Measurements from ENCODE around the gene CEPT1.
"Not testable (repeated sequence)": the region's sequence is repeated elsewhere in the genome, so short reads cannot be mapped to it uniquely, and the experiment has no call there.

CEPT1 gene

GRCh38 chr1:111139956-111140679 is at the start of gene CEPT1, which contains the start of gene DRAM2:
TSS of gene CEPT1 (plus strand) at chr1:111140223. CDS start at chr1:111147715, 7,492 bp downstream.
TSS of gene DRAM2 (minus strand) at chr1:111140093. CDS start at chr1:111131554, 8,539 bp downstream.
- DNase-seq (ENCODE audit: low spot score), result peak; percentile 94

DNA sequence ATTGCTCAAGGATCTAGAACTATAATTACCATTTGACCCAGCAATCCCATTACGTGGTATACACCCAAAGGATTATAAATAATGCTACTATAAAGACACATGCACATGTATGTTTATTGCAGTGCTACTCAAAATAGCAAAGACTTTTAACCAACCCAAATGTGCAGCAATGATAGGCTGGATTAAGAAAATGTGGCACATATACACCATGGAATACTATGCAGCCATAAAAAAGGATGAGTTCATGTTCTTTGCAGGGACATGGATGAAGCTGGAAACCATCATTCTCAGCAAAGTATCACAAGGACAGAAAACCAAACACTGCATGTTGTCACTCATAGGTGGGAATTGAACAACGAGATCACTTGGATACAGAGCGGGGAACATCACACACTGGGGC is 44.6 kb upstream of the CEPT1 start:
- not testable (repeated sequence) for DNase-seq (ENCODE audit: low spot score)

GRCh38 chr1:111097356-111098099 is 42.5 kb upstream of the CEPT1 start:
- peak; percentile 55 for DNase-seq (ENCODE audit: low spot score)

DNA sequence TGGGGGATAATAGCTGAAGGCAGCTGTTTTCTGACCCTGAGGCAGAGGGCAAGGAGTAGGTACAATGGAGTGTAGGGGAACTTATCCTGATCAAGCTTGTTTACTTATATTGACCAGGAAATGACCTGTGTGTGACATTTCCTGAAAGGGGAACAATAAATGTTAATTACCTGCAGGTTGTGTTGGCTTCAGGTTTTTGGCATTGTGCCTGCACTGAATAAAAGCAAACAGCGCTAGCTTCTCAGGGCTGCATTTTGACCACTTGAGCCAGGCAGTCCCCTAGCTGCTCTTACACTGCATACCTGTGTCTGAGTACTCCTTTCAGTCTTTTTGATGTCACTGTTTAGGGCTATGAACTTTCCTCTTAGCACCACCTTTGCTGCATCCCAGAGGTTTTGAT is 40.7 kb upstream of the CEPT1 start:
- DNase-seq (ENCODE audit: low spot score), result peak; percentile 2

- DNase-seq (ENCODE audit: low spot score), result peak; percentile 33
These were observed 38.0 kb upstream of the CEPT1 start for GRCh38 chr1:111101854-111102642.

GRCh38 chr1:111104981-111105380 is 35.0 kb upstream of the CEPT1 start:
- DNase-seq (ENCODE audit: low spot score), result no peak

DNA sequence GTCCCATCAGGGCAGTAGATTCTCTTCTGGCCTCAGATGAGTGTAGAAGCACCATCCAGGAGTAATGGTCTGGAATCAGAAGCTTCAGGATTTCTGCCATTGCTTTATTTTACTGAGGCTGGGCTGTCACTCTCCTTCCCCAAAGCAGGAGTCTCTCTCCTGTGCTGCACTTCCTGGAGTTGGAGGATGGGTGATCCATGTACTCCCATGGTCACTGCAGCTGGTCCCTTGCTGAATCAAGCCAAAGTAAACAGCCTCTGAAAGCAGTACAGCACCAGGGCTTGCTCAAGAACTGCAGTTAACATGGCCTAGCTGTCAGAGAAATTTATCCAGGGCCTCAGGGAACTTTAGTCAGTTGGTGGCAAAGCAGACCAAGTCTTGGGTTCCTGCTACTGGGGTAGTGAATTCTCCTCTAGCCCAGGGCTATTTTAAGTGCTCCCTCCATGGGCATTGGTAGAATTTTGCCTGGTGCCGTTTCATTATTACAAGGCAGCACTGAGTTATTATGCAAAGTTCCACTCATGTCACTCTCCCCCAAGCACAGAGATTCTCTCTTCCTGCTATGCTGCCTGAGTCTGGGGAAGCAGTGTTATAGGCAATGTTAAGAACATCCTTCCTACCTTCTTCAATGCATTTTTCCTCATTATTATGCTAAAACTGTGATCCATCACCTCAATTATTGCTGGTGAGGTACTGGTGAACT is 29.7 kb upstream of the CEPT1 start:
- peak; percentile 2 for DNase-seq (ENCODE audit: low spot score)

GRCh38 chr1:111116496-111116895 is 23.5 kb upstream of the CEPT1 start:
- no peak for DNase-seq (ENCODE audit: low spot score)

DNA sequence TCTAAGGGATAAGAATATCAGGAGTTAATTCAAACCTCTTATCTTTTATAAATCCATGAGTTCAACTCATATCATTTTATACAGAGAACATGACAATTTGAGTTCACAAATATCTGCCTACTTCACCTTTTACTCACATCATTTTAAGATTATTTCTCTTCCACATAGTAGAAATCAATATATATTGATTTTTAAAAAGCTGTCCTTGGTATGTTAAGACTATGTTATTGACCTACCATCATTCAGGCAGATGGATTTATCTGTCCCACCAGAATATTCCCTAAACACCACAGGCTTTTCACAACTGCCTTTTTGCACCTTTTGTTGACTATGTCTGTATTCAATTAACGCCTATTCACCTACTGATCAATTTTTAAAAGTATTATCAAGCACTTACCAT is 13.7 kb upstream of the CEPT1 start:
- DNase-seq (ENCODE audit: low spot score), result no peak

- no peak for DNase-seq (ENCODE audit: low spot score)
These were observed 11.9 kb upstream of the CEPT1 start for GRCh38 chr1:111127923-111128643.

DNA sequence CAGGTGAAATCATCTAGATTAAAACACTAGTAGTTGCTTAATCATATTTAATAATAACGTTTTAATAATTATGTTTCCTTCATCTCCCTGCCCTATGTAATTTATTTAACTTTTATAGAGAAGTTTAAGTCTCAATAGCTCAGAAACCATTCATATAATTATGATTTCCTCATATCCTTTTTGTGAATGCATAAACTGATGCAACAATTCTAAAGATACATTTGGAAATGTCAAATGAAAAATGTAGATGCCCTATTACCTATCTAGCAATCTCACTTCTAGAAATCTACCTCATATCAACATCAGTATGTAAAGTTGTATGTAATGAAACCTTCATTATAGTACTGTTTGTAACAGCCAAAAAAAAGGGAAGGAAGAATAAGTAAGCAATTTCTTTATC is 10.6 kb upstream of the CEPT1 start:
- DNase-seq (ENCODE audit: low spot score), result no peak

- DNase-seq (ENCODE audit: low spot score), result no peak
These were observed 8.3 kb upstream of the CEPT1 start for GRCh38 chr1:111131693-111132092.

DNA sequence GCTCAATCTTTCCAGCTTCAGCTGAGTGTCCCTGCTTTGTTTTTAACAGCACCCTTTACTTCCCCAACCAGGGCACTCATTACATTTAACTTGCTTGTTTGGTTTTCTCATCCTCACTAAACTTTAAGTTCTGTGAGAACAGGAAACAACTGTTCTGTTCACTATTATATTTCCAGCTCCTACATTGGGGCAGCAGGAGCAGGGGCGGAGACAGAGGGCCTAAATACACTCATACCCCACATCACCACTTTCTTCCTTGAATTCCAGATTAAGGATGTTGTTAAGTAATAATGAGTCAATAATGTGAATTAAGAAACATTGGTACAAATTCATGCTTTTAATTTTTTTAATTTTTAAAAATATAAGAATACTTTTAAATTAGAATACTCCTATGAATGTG is 6.2 kb upstream of the CEPT1 start:
- no peak for DNase-seq (ENCODE audit: low spot score)

DNA sequence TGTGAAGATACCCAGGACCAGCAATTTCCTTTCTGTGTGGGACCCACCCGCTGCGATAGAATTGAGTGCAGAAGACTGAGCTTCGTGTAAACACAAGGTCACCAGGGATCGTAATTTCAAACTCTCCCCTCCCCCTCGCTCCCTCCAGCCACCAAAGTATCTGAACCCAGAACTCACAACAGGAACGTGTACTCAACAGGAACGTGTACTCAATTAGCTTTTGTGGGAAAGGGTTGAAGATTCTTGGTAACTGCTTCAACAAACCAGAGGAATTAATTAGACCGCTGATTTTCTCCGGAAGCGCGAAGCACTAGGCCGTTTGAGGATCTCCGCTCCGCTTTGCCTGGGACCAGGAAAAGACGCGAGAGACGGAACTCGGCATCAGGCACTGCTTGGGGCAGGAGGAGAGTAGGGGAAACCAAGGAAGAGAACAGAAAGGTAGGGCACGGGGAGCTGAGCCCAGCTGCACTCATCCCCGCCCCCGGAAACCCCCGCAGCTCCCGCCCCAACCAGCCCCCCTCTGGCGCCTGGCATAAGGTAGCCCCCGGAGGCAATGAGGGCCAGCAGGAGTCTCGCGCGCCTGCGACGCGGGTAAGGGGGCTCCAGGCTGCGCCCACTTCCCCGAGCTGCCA is 583 bp upstream of the CEPT1 start:
- DNase-seq (ENCODE audit: low spot score), result peak; percentile 75

DNA sequence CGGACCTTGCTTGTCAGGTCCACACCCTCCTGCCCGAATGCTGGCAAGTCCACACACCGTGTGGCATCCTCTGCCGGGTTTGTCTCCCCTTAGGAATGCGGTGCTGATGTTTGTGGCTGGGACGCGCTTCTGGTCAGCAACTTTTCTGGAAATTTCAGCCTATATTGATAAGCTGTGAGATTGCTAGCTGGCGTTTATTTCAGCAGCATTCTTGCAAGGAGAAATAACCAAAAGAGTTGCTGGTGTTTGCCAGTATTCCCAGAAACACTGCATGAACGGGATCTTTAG is 601 bp downstream of the CEPT1 start:
- DNase-seq (ENCODE audit: low spot score), result peak; percentile 73

- no peak for DNase-seq (ENCODE audit: low spot score)
These were observed 1.5 kb downstream of the CEPT1 start for GRCh38 chr1:111141245-111142220.

DNA sequence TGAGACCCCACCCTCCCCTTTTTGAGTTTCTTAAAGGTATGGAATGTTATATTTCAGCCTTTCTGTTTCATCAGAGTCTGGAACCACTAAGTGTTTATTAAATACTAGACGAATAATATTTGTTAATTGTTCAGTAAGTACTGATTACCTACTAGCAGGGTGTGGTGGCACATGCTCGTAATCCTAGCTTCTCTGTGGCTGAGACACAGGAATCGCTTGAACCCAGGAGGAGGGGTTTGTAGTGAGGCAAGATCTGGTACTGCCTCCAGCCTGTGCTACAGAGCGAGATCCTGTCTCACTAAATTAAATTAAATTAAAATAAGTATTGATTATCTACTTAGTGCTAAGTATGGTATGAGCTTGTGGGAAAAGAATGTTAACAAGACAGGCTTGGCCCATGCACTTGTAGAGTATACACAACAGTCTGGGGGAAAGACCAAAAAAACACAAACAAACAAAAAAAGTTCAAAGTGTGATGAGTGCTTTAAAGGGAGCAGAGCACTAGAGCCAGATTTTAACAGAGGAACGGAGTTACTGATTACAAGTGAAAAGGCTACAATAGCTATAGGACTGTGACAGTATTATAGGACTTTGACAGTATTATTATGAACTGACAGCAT is 2.4 kb downstream of the CEPT1 start:
- peak; percentile 6 for DNase-seq (ENCODE audit: low spot score)

- DNase-seq (ENCODE audit: low spot score), result no peak
These were observed 5.5 kb downstream of the CEPT1 start for GRCh38 chr1:111145542-111145941.
